Upper lobe of left lung (tissue), 4 donors: ENCODE measurements around the gene SETDB2.

ENCODE experiments used
- CTCF ChIP-seq, 6 experiments: fragments of 450-650 bp in 4 of 6; fragments of 200-600 bp in 2 of 6; sonication (generic) in 2 of 6; IDR thresholded peaks; one replicate each; pipeline ENCODE4 v1.5.1; 2016 to 2019; ENCODE audit warnings: antibody characterized with exemption in 6 of 6
- EP300 ChIP-seq, 4 donors: sonication (generic); formaldehyde crosslinking; IDR thresholded peaks; one replicate each; pipeline ENCODE4 v1.5.1; 2017; ENCODE audit warnings: antibody characterized with exemption in 4 of 4, control low read depth in 2 of 4
- POLR2A ChIP-seq, 4 donors: fragments of 450-650 bp; IDR thresholded peaks; one replicate each; pipeline ENCODE4 v1.5.1; 2016 to 2017; ENCODE audit warnings: antibody characterized with exemption in 4 of 4, mild to moderate bottlenecking in 2 of 4
- POLR2AphosphoS5 ChIP-seq, 2 donors: sonication (generic); formaldehyde crosslinking; IDR thresholded peaks; one replicate each; pipeline ENCODE4 v1.5.1; 2017; ENCODE audit warnings: antibody characterized with exemption in 2 of 2

- TF ChIP-seq CTCF (IDR thresholded peaks at IDR 0.05), result no peak
- no peak for TF ChIP-seq POLR2AphosphoS5 (IDR thresholded peaks at IDR 0.05)
- TF ChIP-seq EP300 (IDR thresholded peaks at IDR 0.05), result no peak
- no peak for TF ChIP-seq POLR2A (IDR thresholded peaks at IDR 0.05)
These were observed 35.1 kb upstream of the SETDB2 start for GRCh38 chr13:49409008-49409407.
